GM21526 (cell line): Measurements from ENCODE around the gene GINM1.
A peak's percentile ranks its signal among the peaks of the same experiment; 100 is the strongest.

ENCODE experiments used
- ATAC-seq: cut with Tn5 transposase; IDR thresholded peaks from one replicate; pipeline ENCODE4 v1.9.1; 2021; ENCODE audit warnings: moderate library complexity; ENCODE audit not compliant: unreplicated experiment, low FRiP score

GINM1 gene, protein sequence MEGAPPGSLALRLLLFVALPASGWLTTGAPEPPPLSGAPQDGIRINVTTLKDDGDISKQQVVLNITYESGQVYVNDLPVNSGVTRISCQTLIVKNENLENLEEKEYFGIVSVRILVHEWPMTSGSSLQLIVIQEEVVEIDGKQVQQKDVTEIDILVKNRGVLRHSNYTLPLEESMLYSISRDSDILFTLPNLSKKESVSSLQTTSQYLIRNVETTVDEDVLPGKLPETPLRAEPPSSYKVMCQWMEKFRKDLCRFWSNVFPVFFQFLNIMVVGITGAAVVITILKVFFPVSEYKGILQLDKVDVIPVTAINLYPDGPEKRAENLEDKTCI

DNA sequence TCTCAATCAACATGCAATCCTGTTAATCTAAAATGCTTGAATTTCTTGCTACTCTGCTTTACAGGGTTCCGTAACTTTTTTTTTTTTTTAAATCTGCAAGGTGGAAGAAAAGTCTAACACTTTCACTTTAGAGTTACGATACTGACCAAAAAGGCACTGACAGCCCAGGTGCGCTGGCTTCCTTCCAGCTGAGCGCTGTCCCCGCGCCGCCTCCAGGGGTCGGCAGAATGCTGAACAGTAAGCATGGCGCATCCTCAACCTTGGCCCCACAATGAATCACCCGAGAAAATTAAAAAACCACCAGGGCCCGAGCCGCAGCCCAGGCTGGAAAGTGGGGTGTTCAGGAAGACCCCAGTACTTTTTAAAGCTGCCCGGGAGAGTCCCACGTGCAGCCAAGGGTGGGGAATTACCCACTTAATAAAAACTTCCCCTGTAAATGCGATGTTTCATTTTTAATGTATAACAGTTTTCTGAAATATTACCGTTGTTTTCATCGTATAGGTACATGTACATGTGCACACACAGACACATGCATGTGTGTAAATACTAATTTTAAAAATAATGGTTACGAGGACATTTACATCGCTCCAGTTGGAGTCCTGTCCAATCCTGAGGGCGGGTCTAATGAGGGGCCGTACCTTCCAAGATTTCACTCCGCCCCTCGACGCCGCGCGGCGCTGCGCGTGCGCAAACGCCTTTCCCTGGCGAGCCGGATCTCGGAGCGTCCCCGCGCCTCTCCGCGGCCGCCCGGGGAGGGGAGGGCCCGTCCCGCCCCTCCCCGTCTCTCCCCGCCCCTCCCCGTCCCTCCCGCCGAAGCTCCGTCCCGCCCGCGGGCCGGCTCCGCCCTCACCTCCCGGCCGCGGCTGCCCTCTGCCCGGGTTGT is at the start of gene GINM1:
Gene GINM1 (plus strand): TSS at position 849 of the 883 bp plus-strand sequence. CDS start 40 bp downstream, outside the sequence.
- peak; percentile 78 for ATAC-seq

DNA sequence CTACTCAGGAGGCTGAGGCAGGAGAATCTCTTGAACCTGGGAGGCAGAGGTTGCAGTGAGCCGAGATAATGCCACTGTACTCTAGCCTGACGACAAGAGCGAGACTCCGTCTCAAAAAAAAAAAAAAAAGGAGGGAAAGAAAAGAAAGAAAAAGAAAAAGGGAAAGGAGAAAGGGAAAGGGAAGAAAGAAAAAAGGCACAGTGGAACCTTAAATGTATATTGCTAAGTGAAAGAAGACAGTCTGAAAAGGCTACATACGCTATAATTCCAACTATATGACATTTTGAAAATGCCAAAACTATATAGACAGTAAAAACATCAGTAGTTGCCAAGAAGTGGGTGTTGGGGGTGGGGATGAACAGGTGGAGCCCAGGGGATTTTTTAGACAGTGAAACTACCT is 36.5 kb upstream of the GINM1 start:
- no peak for ATAC-seq

DNA sequence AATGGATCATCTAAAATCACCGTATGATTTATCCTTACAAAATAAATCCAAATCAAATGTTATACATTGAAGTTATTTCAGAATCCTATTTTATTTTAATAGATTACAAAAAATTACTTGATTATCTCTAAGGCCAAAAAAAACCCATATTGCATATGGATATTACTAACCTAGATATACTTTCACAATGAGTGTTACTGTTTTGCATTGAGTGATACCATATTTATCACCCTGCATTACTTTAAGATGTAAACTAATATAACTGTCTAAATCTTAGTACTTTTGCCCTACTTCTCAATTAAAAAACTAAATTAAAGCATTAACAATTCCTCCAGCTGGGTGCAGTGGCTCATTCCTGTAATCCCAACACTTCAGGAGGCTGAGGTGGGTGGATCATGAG is 31.4 kb upstream of the GINM1 start:
- no peak for ATAC-seq

DNA sequence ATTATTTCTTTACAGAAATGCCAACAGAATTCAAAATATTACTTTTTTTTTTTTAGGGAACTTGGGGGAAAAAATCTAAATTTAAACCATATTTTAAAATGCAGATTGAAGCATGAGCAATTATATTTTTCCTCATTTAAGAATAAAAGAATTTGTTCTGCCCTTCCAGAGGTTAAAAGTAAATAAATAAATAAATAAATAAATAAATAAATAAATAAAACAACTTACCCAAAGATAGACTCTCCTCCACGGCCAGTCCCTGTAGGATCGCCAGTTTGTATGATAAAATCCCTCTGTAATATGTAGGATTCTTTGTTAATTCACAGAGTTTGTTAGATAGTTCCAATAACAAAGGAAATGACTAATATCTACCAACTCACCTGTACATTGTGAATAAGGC is 25.0 kb upstream of the GINM1 start:
- ATAC-seq, result no peak

DNA sequence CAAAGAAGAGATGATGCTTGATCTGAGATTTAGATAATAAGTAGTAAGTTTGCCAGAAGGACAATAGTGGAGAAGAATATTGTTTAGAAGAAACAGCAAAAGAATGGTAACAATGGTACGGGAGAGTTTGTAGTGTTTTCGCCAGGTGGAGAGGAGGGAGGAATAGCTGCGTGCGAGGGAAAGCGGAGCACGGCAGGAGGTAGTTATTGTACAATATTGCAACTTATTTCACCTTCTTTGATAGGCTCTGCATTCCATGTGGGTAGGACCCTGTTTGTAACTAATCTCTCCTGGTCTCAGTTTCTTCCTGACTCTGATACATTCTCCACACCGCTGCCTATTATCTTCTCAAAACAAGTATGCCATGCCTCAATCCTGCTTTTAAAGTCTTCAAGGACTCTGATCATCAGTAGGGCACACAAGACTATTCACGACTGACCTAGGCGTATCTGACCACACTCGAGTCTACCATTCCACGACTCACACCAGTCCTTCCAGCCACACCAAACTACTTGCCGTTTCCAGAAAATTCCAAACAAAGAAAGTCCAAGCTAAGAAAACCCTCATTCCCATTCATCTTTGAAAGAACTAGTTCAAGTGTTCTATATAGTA is 21.4 kb upstream of the GINM1 start:
- ATAC-seq, result no peak

DNA sequence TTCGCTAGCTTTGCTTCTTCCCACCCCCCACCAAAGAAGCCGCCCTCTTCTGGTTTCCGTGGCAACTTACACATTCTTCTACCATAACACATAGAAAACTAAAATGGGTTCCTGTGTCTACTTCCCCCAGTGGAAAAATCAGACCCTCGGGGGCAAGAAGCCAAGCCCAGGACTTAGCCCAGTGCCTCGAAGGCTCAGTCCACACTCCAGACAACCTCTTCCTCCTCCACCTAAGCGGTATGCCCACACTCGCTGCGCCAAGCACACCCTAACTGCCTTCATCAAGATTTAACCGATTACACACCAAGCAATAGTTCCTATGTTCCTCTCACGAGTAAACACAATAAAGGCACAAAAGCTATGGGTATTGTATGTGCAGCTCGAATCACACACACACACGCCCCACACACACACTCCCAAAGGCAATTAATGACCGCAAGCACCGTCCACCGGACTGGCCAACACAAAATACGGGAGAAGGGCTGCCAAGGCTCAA is 20.9 kb upstream of the GINM1 start:
- ATAC-seq, result peak; percentile 20

DNA sequence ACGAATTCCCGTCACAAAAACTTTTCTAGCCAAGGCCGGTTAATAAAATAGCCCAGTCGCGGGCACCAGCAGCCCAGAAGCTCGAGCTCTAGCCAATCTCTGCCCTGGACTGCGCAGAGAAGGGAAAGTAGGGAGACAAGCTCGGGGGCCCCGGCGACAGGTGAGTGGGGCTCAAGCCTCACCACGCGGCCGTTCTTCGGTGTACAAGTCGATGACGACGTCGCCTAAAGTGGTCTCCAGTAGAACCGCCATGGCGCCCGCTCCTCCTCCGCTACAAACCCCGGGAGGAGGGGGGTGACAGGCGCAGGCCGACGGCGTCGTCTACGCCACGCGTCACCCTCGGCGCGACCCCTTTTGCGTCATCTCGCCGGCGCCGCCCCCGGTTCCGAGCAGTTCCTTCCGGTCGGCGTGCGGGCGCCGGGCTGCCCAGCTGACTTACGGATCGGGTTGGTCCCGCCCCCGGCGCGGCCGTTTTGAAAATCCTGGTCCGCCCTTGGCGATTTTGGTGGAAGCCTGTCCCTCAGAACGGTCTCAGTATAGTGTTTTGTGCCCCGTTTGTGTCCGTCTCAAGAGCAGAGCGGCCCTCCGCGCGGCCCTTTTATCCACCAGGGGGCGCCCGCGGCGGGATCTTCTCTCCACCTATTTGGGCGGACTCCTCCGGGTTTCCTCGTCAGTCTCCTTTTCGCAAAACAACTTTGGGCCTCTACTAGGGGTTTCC is 20.3 kb upstream of the GINM1 start, which contains the start of gene PPIL4:
Gene PPIL4 (minus strand): TSS at position 290 of the 718 bp plus-strand sequence. CDS start 38 bp downstream, at position 252.
- ATAC-seq, result peak; percentile 84

DNA sequence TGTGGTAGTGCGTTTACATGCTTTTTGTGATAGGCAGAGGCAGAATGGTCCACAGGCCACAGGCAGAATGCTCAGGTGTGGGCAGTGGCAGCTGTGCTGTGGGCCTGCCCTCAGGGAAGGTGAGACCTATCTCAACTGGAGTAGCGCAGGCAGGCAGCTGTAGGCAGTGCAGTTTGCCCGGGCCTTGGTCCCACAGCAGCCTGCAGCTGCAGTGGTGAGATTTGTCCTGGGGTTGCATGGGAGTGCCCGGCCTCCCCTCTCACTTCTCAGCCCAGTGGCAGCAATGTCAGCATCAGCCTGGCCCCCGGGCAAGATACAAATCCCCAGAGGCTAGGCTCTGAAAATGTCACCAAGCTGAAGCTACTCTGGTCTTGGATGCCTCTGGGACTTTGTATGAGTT is 14.3 kb upstream of the GINM1 start:
- no peak for ATAC-seq

DNA sequence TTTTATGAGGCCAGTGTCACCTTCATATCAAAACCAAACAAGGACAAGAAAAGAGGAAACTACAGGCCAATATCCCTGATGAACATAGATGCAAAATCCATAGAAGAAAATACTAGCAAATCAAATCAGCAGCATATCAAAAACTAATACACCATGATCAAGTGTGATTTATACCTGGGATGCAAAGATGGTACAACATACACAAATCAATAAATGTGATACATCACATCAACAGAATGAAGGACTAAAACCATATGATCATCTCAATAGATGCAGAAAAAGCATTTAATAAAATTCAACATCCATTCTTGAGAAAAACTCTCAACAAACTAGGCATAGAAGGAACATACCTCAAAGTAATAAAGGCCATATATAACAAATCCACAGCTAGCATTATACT is 8.1 kb upstream of the GINM1 start:
- ATAC-seq, result no peak

DNA sequence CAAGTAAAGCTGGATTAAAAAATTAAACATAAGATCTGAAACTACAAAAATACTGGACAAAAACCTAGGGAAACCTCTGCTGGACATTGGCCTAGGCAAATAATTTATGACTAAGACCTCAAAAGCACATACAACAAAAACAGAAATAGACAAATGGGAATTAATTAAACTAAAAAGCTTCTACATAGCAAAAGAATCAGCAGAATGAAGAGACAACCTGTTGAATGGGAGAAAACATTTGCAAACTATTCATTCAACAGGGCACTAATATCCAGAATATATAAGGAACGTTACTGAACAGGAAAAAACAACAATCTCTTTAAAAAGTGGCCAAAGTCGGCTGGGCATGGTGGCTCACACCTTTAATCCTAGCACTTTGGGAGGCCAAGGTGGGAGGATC is 6.8 kb upstream of the GINM1 start:
- no peak for ATAC-seq

DNA sequence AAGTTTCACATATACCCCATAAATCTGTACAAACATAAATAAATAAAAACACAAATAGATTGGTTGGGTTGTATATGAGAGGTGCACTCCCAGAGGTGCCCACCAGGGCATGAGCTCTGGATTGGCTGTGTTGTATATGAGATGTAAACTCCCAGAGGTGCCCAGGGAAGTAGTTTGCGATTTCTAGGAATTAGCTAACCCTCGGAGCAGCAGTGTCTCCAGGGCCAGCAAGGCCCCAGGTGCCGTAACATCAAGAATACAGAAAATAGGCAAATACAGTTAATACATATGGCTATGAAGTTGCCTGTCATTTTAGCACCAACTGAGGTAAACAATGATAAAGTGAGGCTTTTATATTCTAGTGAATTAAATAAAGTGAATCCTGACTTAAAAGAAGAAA is 5.4 kb upstream of the GINM1 start:
- no peak for ATAC-seq

DNA sequence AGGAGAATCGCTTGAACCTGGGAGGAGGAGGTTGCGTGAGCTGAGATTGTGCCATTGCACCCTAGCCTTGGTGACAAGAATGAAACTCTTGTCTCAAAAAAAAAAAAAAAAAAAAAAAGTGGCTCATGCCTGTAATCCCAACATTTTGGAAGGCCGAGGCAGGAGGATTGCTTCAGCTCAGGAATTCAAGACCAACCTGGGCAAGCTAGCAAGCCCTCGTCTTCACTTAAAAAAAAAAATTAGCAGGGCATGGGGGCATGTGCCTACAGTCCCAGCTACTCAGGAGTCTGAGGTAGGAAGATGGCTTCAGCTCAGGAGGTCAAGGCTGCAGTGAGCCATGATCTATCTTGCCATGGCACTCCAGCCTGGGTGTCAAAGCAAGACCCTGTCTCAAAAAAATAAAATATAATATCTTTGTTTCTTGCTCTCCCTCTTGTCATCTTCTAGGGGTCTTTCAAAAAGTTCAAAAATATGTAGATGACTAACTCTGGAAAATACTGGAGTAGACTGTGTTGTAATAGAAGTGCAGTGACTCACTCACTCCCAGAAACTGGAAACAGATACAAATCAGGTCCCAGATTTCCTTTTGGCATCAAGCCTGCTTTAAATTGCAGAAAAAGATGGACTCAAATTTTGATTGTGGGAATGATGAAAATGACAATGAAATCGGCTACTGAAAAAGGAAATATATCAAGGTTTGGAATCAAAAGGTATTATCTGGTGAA is 2.8 kb upstream of the GINM1 start:
- no peak for ATAC-seq

DNA sequence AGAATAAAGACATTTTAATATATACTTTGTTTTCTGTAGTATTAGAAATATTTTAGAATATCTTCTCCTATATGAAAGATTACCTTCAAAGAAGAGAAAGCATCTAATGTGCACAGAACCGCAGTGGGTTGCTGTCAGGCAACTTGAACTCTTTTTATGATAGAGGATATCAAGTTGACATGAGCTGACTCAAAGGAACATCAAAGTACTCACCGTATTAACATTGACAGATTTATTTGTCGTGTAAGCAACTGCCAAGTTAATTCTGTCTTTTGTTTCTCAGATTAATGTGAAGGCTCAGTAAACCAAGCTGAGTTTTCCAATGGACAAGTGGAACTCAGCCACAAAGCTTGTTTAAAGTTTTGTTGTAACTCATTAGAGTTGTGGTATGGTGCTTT is 2.2 kb upstream of the GINM1 start:
- no peak for ATAC-seq

DNA sequence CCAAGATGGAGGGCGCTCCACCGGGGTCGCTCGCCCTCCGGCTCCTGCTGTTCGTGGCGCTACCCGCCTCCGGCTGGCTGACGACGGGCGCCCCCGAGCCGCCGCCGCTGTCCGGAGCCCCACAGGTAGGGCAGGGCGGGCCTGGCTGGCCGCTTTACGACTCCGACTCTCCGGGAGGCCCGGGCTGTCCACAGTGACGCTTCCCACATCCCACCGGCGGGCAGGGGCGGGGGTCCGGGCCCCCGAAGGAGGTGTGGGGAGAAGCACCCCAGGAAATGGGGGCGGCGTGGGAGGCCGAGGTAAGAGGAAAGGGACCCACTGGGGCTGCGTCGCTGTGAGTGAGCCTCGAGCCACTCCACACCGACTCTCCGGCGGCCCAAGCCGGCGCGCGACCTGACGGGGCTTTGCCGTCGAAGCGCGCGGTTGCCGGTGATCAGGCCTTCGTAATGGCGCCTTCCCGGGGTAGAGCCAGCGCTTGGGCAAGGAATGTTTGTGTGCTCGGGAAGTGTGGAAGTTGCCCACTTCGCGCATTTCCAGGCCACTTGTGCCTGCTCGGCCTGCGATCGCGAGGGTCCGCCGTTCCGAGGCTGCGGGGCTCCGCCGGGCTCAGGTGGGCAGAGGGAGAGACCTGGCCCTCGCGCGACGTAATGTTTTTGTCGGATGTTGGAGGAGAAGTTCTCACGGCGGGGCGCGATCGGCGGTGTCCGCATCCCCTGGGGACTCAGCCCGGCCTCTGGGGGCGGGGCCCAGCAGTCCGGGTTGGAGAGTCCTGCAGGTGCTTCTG is 427 bp downstream of the GINM1 start:
- peak; percentile 15 for ATAC-seq

DNA sequence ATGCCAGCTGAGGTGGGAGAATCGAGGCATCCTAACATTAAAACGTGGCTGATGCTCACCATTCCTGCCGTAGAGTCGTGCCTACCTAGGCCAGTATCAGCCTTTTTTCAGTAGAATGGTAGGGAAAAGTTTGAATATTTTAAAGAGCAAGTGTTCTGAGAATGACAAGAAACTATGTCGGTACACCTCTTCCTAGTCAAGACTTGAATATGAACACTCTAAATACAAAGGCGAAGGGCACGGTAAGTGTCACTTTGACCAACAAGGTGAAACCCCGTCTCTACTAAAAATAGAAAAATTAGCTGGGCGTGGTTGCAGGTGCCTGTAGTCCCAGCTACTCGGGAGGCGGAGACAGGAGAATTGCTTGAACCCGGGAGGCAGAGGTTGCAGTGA is 1.0 kb downstream of the GINM1 start:
- no peak for ATAC-seq

DNA sequence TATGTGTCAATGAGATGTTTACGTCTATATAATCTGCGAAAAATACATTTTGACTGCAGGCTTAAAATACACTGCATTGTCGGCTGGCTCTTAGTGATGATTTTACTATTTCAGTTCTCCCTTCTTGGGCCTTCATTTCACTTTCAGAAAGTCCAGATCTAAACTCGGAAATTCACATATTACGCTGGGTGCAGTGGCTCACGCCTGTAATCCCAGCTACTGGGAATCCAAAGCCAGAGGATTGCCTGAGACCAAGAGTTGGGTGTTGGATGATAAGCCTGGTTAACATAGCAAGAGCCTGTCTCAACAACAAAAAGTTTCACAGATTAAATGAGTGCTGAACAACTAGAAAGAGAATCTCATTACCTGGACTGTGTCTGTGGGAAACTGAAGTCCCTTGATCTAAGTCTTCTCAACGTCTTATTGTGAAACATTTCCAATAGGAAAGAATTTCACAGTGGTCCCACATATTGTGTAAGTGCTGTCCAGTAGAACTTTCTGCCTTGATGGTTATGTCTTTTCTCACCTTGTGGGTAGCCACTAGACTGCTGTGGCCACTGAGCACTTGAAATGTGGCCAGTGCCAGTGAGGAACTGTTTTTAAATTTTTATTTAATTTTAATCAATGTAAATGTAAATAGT is 1.9 kb downstream of the GINM1 start:
- ATAC-seq, result no peak

DNA sequence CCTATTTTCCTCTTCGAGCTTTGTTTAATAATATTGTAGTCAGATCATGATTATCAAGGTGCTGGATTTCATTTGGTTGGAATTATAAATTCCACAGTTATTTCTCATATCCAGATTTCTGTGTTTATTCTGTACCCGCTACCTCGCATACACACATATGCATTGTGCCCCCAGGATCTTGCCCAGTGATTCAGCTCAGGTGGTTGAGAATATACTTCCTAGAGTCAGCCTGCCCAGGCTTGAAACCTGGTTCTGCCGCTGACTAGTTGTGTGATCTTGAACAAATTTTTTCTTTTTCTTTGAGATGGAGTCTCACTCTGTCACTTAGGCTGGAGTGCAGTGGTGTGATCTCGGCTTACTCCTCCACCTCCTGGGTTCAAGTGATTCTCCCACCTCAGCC is 14.7 kb downstream of the GINM1 start:
- no peak for ATAC-seq

DNA sequence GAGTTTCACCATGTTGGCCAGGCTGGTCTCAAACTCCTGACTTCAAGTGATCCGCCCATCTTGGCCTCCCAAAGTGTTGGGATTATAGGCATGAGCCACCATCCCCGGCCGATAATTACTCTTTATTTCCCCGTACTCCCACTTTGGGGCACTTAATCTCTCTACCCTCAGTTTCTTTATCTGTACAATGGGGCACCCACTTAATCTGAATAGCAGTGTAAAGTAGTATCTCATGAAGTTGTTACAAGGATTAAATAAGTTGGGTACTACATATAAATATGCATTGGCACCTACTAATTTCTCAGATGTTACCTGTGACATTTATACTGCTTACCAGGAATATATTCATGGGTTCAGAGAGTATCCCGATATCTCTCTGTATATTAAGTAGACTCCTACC is 15.2 kb downstream of the GINM1 start:
- no peak for ATAC-seq

DNA sequence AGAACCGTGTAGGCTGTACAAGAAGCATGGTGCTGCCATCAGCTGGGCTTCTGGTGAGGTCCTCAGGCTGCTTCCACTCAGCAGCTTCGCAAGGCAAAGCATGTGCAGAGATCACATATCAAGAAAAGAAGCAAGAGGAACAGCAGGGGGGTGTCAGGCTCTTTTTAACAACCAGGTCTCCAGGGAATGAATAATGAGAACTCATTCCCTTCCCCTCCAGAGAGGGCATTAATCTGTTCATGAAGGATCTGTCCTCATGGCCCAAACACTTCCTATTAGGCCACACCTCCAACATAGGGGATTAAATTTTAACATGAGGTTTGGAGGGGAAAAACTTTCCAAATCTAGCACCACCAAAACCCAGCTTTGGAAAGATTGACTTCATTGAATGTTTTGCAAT is 20.0 kb downstream of the GINM1 start:
- ATAC-seq, result no peak
